Progenitor cell of endocrine pancreas (in vitro differentiated cells): Measurements from ENCODE around the gene PDGFB. TPM values are rescaled to one million over a fixed set of nuclear protein-coding genes. Genes with fewer than 3 reads are reported as not detected.

ENCODE experiments used
- DNase-seq: peaks from one replicate; pipeline ENCODE4 v3.0.0; 2021; ENCODE audit warnings: low spot score; ENCODE audit not compliant: unreplicated experiment
- H3K27ac Mint-ChIP-seq: 2 replicates; pipeline ENCODE4 v1.8.0; 2021; ENCODE audit warnings: mild to moderate bottlenecking, moderate library complexity, mixed read lengths
- H3K27me3 Mint-ChIP-seq: 2 replicates; pipeline ENCODE4 v1.8.0; 2021; ENCODE audit warnings: mixed read lengths
- H3K36me3 Mint-ChIP-seq: 2 replicates; pipeline ENCODE4 v1.8.0; 2022; ENCODE audit warnings: mixed read lengths; ENCODE audit not compliant: insufficient read depth
- H3K4me1 Mint-ChIP-seq: 2 replicates; pipeline ENCODE4 v1.8.0; 2021; ENCODE audit warnings: low read depth, mixed read lengths
- H3K4me3 Mint-ChIP-seq: 2 replicates; pipeline ENCODE4 v1.8.0; 2021; ENCODE audit warnings: low read depth, mild to moderate bottlenecking, moderate library complexity, mixed read lengths
- H3K9me3 Mint-ChIP-seq: 2 replicates; pipeline ENCODE4 v1.8.0; 2021; ENCODE audit warnings: low read depth, mixed read lengths
- CTCF ChIP-seq: fragments of 200-600 bp; sonication (generic); IDR thresholded peaks from one replicate; pipeline ENCODE4 v1.5.0; 2021; ENCODE audit warnings: antibody characterized with exemption, mild to moderate bottlenecking; ENCODE audit not compliant: unreplicated experiment
- total RNA-seq: library from RNA; stranded (reverse); gene quantifications from 2 replicates; pipeline ENCODE4 v1.2.1, GENCODE V29; 2021

Gene PDGFB
- total RNA-seq, 1 donor from 2014 or later = 7.1 TPM

- Mint-ChIP-seq H3K9me3 (peaks cover 4% of the 10 kb centered on the region), H3K36me3 (no peaks in the 10 kb centered on the region), H3K27ac (no peak overlapping the region), H3K4me3 (no peak overlapping the region), H3K4me1 (peaks cover 8% of the 10 kb centered on the region), H3K27me3 (peaks cover 6% of the 10 kb centered on the region)
- DNase-seq = no peak
- no peak for TF ChIP-seq CTCF
Measured at GRCh38 chr22:39280250-39280649, 35.5 kb upstream of the PDGFB start.

- peak overlapping the region; percentile 45 for H3K27ac Mint-ChIP-seq
- H3K36me3 Mint-ChIP-seq = no peaks in the 10 kb centered on the region
- peaks cover 6% of the 10 kb centered on the region for H3K27me3 Mint-ChIP-seq
- TF ChIP-seq CTCF = no peak
- no peak overlapping the region for H3K4me3 Mint-ChIP-seq
- peaks cover 8% of the 10 kb centered on the region for H3K4me1 Mint-ChIP-seq
- DNase-seq = no peak
- peaks cover 4% of the 10 kb centered on the region for H3K9me3 Mint-ChIP-seq
Measured at GRCh38 chr22:39279170-39279850, 34.5 kb upstream of the PDGFB start.

GRCh38 chr22:39278040-39278439 is 33.3 kb upstream of the PDGFB start:
- H3K27ac Mint-ChIP-seq = no peak overlapping the region
- H3K36me3 Mint-ChIP-seq = no peaks in the 10 kb centered on the region
- H3K4me1 Mint-ChIP-seq = peaks cover 5% of the 10 kb centered on the region
- DNase-seq = no peak
- no peak for TF ChIP-seq CTCF
- H3K4me3 Mint-ChIP-seq = no peak overlapping the region
- peaks cover 6% of the 10 kb centered on the region for H3K27me3 Mint-ChIP-seq
- peaks cover 4% of the 10 kb centered on the region for H3K9me3 Mint-ChIP-seq

GRCh38 chr22:39277142-39277607 is 32.4 kb upstream of the PDGFB start:
- no peak for DNase-seq
- Mint-ChIP-seq H3K9me3 (peaks cover 4% of the 10 kb centered on the region), H3K4me1 (peaks cover 2% of the 10 kb centered on the region), H3K27me3 (peaks cover 6% of the 10 kb centered on the region), H3K36me3 (no peaks in the 10 kb centered on the region), H3K27ac (no peak overlapping the region), H3K4me3 (no peak overlapping the region)
- TF ChIP-seq CTCF = no peak

- TF ChIP-seq CTCF = no peak
- no peak for DNase-seq
- Mint-ChIP-seq H3K4me3 (no peak overlapping the region), H3K27me3 (peaks cover 6% of the 10 kb centered on the region), H3K27ac (no peak overlapping the region), H3K9me3 (peaks cover 4% of the 10 kb centered on the region), H3K36me3 (no peaks in the 10 kb centered on the region), H3K4me1 (peaks cover 2% of the 10 kb centered on the region)
Measured at GRCh38 chr22:39276440-39277141, 31.8 kb upstream of the PDGFB start.
